ENCODE data around the gene MYH1.

DNA sequence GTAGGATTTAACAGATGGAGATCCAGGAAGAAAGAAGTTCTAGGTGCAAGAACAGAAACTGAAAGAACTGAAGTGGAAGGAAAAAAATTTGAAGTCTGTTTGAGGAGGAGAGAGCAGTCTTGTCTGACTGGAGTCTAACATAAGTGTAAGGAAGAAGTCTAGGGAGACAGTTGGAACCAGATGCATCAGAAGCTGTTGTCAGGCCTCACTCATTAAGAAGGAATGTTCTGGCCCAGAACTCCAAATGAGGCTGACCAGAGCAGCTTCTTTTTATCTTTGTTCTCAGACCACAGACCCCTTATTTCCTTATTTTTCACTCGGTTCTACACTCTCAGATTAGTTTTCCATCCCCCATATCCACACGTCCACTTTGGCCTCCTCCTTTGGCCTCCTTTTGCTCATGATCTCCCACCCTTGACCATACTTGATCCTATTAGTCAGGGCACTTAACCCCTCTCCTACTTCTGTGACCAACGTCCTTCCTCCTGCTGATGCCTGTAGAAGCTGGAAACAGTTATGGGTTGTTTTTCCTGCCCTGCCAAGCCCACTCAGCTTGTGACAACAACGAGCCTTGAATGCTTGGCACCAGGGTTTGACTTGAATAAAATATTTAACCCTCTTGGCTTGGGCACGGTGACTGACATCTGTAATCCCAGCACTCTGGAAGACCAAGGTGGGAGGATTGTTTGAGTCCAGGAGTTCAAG lies 38.1 kb upstream of the MYH1 start:
- TF ChIP-seq, protein P1, sequence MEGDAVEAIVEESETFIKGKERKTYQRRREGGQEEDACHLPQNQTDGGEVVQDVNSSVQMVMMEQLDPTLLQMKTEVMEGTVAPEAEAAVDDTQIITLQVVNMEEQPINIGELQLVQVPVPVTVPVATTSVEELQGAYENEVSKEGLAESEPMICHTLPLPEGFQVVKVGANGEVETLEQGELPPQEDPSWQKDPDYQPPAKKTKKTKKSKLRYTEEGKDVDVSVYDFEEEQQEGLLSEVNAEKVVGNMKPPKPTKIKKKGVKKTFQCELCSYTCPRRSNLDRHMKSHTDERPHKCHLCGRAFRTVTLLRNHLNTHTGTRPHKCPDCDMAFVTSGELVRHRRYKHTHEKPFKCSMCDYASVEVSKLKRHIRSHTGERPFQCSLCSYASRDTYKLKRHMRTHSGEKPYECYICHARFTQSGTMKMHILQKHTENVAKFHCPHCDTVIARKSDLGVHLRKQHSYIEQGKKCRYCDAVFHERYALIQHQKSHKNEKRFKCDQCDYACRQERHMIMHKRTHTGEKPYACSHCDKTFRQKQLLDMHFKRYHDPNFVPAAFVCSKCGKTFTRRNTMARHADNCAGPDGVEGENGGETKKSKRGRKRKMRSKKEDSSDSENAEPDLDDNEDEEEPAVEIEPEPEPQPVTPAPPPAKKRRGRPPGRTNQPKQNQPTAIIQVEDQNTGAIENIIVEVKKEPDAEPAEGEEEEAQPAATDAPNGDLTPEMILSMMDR (IDR thresholded peaks at IDR 0.05): no peak
- no peak for TF ChIP-seq POLR2A (IDR thresholded peaks at IDR 0.05)
